K562 (cell line): ENCODE measurements around the gene CFAP157. TPM values are rescaled to one million over a fixed set of nuclear protein-coding genes. Genes with fewer than 3 reads are reported as not detected.

Experiments used
- ATAC-seq: fragments of 200-7000 bp; cut with Tn5 transposase; 3 replicates; pipeline ENCODE4 v1.9.1; 2020; ENCODE audit warnings: moderate library complexity
- BruUV-seq: library from RNA; stranded (reverse); fragments of 400-500 nt; replicated peaks from 2 replicates; lab custom pipeline; 2021; lab: Mats Ljungman, UMichigan
- CTCF ChIA-PET: fragments of 300-600 bp; formaldehyde crosslinking; extraction: SDS; loops from one replicate; lab custom pipeline; 2021; ENCODE audit warnings: low intra/inter-chr PET ratio; lab: Yijun Ruan, JAX
- POLR2A ChIA-PET: fragments of 300-600, 350-650 bp; sonication (Branson Sonifier 250); formaldehyde crosslinking; extraction: SDS; loops from one replicate; lab custom pipeline; 2021; ENCODE audit warnings: antibody characterized with exemption, inconsistent platforms; lab: Yijun Ruan, JAX
- DNase-seq, 4 experiments: peaks; one replicate each; pipeline versions ENCODE4 v3.0.0 to v3.0.0-alpha.2; 2011 to 2018; ENCODE audit warnings: low spot score in 3 of 4, mixed read lengths in 3 of 4; ENCODE audit errors: extremely low read depth in 1 of 4
- FAIRE-seq: peaks from 2 replicates; lab custom pipeline; 2011; peaks lifted over from hg19 to GRCh38; lab: Jason Lieb, UNC
- H2AFZ ChIP-seq: 2 replicates; pipeline ENCODE4 v1.6.0; 2011; ENCODE audit warnings: low read depth, low read length, control low read depth, inconsistent platforms
- H3K27ac ChIP-seq: fragments of 200-600 bp; 3 replicates; pipeline ENCODE4 v1.8.0; 2011; ENCODE audit warnings: low read depth, mild to moderate bottlenecking, control low read depth, inconsistent platforms, low read length, moderate library complexity, mixed read lengths; ENCODE audit errors: extremely low read depth
- H3K27me3 ChIP-seq, 2 experiments: fragments of 300-600 bp in 1 of 2; 2 replicates in 1 of 2; 3 replicates in 1 of 2; pipeline versions ENCODE4 v1.6.0 to v1.8.0; 2011; ENCODE audit warnings: inconsistent platforms in 2 of 2, low read length in 2 of 2, mild to moderate bottlenecking in 1 of 2, mixed read lengths in 1 of 2, moderate library complexity in 1 of 2; ENCODE audit not compliant: control insufficient read depth in 2 of 2, insufficient read depth in 2 of 2
- H3K36me3 ChIP-seq: fragments of 300-600 bp; 3 replicates; pipeline ENCODE4 v1.8.0; 2011; ENCODE audit warnings: mild to moderate bottlenecking, low read length, inconsistent platforms; ENCODE audit not compliant: control insufficient read depth, insufficient read depth
- H3K4me1 ChIP-seq, 2 experiments: fragments of 200-600 bp in 1 of 2; replicated peaks in 1 of 2; 2 replicates in 1 of 2; 3 replicates in 1 of 2; pipeline versions ENCODE4 v1.5.1 to v1.8.0; 2011; ENCODE audit warnings: inconsistent platforms in 2 of 2, low read length in 2 of 2, mild to moderate bottlenecking in 1 of 2, mixed read lengths in 1 of 2, moderate library complexity in 1 of 2; ENCODE audit not compliant: control insufficient read depth in 2 of 2, insufficient read depth in 2 of 2
- H3K4me2 ChIP-seq: 2 replicates; pipeline ENCODE4 v1.6.1; 2011; ENCODE audit warnings: low read length, control low read depth, inconsistent platforms, mixed read lengths; ENCODE audit not compliant: insufficient read depth
- H3K4me3 ChIP-seq: fragments of 200-600 bp; sonication (generic), shearing (Covaris generic); 2 replicates; pipeline ENCODE4 v1.5.1; 2016; ENCODE audit warnings: control low read depth, inconsistent platforms
- H3K79me2 ChIP-seq: fragments of 200-600 bp; 3 replicates; pipeline ENCODE4 v1.8.0; 2011; ENCODE audit warnings: low read length, inconsistent platforms; ENCODE audit not compliant: control insufficient read depth, insufficient read depth
- H3K9ac ChIP-seq, 2 experiments: 2 replicates each; pipeline versions ENCODE4 v1.6.0 to v1.6.1; 2011; ENCODE audit warnings: low read depth in 2 of 2, low read length in 2 of 2, control low read depth in 1 of 2, inconsistent platforms in 1 of 2, mild to moderate bottlenecking in 1 of 2, mixed read lengths in 1 of 2; ENCODE audit not compliant: insufficient read depth in 1 of 2
- H3K9me1 ChIP-seq: one replicate; pipeline ENCODE4 v1.6.0; 2011; ENCODE audit warnings: inconsistent platforms, mild to moderate bottlenecking, low read length, moderate library complexity; ENCODE audit not compliant: control insufficient read depth, insufficient read depth
- H3K9me3 ChIP-seq: replicated peaks from 2 replicates; pipeline ENCODE4 v1.5.1; 2011; ENCODE audit warnings: low read depth, low read length, inconsistent platforms; ENCODE audit not compliant: control insufficient read depth, insufficient read depth
- H4K20me1 ChIP-seq: replicated peaks from 2 replicates; pipeline ENCODE4 v1.6.1; 2011; ENCODE audit warnings: low read length, inconsistent platforms, mixed read lengths; ENCODE audit not compliant: control insufficient read depth, insufficient read depth
- ASH1L ChIP-seq: fragments of 450-650 bp; IDR thresholded peaks from 2 replicates; pipeline ENCODE4 v1.6.1; 2018; ENCODE audit warnings: borderline replicate concordance, mild to moderate bottlenecking, low read depth; ENCODE audit not compliant: partially characterized antibody
- ATF7 ChIP-seq: fragments of 450-650 bp; IDR thresholded peaks from 2 replicates; pipeline ENCODE4 v1.7.1; 2014; ENCODE audit warnings: mild to moderate bottlenecking, moderate library complexity
- CBFA2T3 ChIP-seq: fragments of 450-650 bp; IDR thresholded peaks from 2 replicates; pipeline ENCODE4 v1.6.1; 2017
- EP400 ChIP-seq: fragments of 450-650 bp; IDR thresholded peaks from 2 replicates; pipeline ENCODE4 v1.6.1; 2017; ENCODE audit warnings: antibody characterized with exemption, mild to moderate bottlenecking, moderate library complexity
- IRF9 ChIP-seq: fragments of 450-650 bp; IDR thresholded peaks from 2 replicates; pipeline ENCODE4 v1.6.1; 2016; ENCODE audit warnings: missing biosample characterization, missing genetic modification characterization
- KLF16 ChIP-seq: IDR thresholded peaks from 2 replicates; pipeline ENCODE4 v1.6.1; 2016; ENCODE audit warnings: antibody characterized with exemption
- NFYB ChIP-seq: IDR thresholded peaks from 2 replicates; pipeline ENCODE4 v1.6.1; 2011; ENCODE audit warnings: mild to moderate bottlenecking, moderate library complexity; ENCODE audit not compliant: insufficient read length; ENCODE audit errors: extremely low read depth
- NR2C2 ChIP-seq, 2 experiments: fragments of 200-800 bp in 1 of 2; sonication (Bioruptor generic) in 1 of 2; sonication (generic) in 1 of 2; formaldehyde crosslinking in 1 of 2; IDR thresholded peaks; 2 replicates each; pipeline versions ENCODE4 v1.6.1 to v1.8.0; 2016 to 2022; ENCODE audit warnings: mild to moderate bottlenecking in 1 of 2, missing compliant biosample characterization in 1 of 2, missing genetic modification characterization in 1 of 2, missing genetic modification reagents in 1 of 2
- RBM14 ChIP-seq: fragments of 200-400 bp; formaldehyde crosslinking; IDR thresholded peaks from 2 replicates; pipeline ENCODE4 v1.6.1; 2018; ENCODE audit warnings: low read depth, mild to moderate bottlenecking, low read length, moderate library complexity, borderline replicate concordance; ENCODE audit not compliant: insufficient read depth
- TARDBP ChIP-seq: fragments of 450-650 bp; IDR thresholded peaks from 2 replicates; pipeline ENCODE4 v1.6.1; 2016
- ZBTB1 ChIP-seq: sonication (generic); formaldehyde crosslinking; IDR thresholded peaks from 2 replicates; pipeline ENCODE4 v1.8.1; 2023; ENCODE audit warnings: missing genetic modification reagents, low read depth, mild to moderate bottlenecking, borderline replicate concordance
- ZNF408 ChIP-seq: fragments of 250-450 bp; sonication (Bioruptor Pico); IDR thresholded peaks from 2 replicates; pipeline ENCODE4 v1.4.0; 2020; ENCODE audit warnings: low read depth, mild to moderate bottlenecking, moderate library complexity
- ZNF511 ChIP-seq: sonication (generic); formaldehyde crosslinking; IDR thresholded peaks from 2 replicates; pipeline ENCODE4 v1.8.0; 2022; ENCODE audit warnings: mild to moderate bottlenecking, missing genetic modification reagents
- WGBS: fragments of 100-300 bp; shearing (Covaris generic); methylation state at CpG from one replicate; pipeline ENCODE4 v1.1.6; 2016; ENCODE audit warnings: low coverage, mixed read lengths; ENCODE audit not compliant: insufficient coverage; ENCODE audit errors: missing lambda C conversion rate; 5-methylcytosine and 5-hydroxymethylcytosine counted together
- in situ Hi-C: fragments of 300-500 bp; cut with MboI; formaldehyde crosslinking; loops from 4 replicates; pipeline ENCODE4 v1.15.0; 2018; ENCODE audit warnings: inconsistent platforms, mixed read lengths
- intact Hi-C: fragments of 100-400 bp; cut with micrococcal nuclease; formaldehyde crosslinking; loops from 2 replicates; pipeline ENCODE4 v1.14.2; 2022
- polyA plus RNA-seq, 8 experiments: library from polyadenylated mRNA; depleted of rRNA in 4 of 8; stranded (reverse) in 5 of 8; unstranded in 3 of 8; fragments of >200 nt; fragmentation: Nextera tagmentation in 2 of 8; fragmentation: Illumina TruSeq in 1 of 8; extraction: Ambion mirVana in 2 of 8; extraction: Trizol in 1 of 8; gene quantifications; 2 replicates each; pipeline versions ENCODE4 v1.2.1 to v1.2.3, GENCODE V29; 2011 to 2014; ENCODE audit warnings: inconsistent platforms in 1 of 8, missing spikeins in 1 of 8
- total RNA-seq, 7 experiments: library from RNA; depleted of rRNA in 6 of 7; stranded (reverse); fragments of >200 nt in 6 of 7; fragmentation: Illumina TruSeq in 2 of 7; extraction: Trizol in 2 of 7; gene quantifications; 2 replicates each; pipeline versions ENCODE4 v1.2.1 to v1.2.3, GENCODE V29; 2011 to 2021; ENCODE audit warnings: low replicate concordance in 1 of 7

The CFAP157 gene
- total and polyA plus RNA-seq, 9 of the 15 experiments (the other 6 are each of a cell fraction or from before 2014, with no cell fraction given): 0.03 TPM; not detected in 8

- intact Hi-C loops (no loop called here), in situ Hi-C loops (no loop called here)
- ChIA-PET POLR2A (interaction anchor here (0.5 to 1.0 kb wide), 2 partner anchors 11 to 171 kb away, joined by 3 read pairs; no protein-coding TSS in a partner anchor), CTCF (no interaction called here)
- H3K4me1 ChIP-seq: peaks cover 0 to 26% of the 10 kb centered on the region in 2 experiments; a peak in 3 of 5 replicates
- ATAC-seq (no peak), FAIRE-seq (no peak), DNase-seq (no peak)
- H3K9me3 ChIP-seq: no peaks in the 10 kb centered on the region
- no peaks in the 10 kb centered on the region for H3K9me1 ChIP-seq
- H3K4me3 ChIP-seq: no peak overlapping the region
- no peak overlapping the region for H3K27ac ChIP-seq
- H4K20me1 ChIP-seq: no peaks in the 10 kb centered on the region
- no peak overlapping the region for H2AFZ ChIP-seq
- no peak for TF ChIP-seq NFYB
- no peak for TF ChIP-seq ZBTB1 (CRISPR knock-in tag)
- TF ChIP-seq KLF16: no peak
- TF ChIP-seq ZNF408 (CRISPR knock-in tag): no peak
- TF ChIP-seq ATF7: no peak
- no peak for TF ChIP-seq ZNF511 (CRISPR knock-in tag)
- TF ChIP-seq ASH1L: no peak
- TF ChIP-seq EP400: no peak
- TF ChIP-seq NR2C2 (CRISPR knock-in tag; IDR thresholded peaks at IDR 0.05): no peak
- no peak for TF ChIP-seq NR2C2 (tag; IDR thresholded peaks at IDR 0.05)
- no peak for TF ChIP-seq RBM14
- TF ChIP-seq IRF9 (tag): no peak
- no peak for TF ChIP-seq TARDBP
- TF ChIP-seq CBFA2T3: no peak
- H3K4me2 ChIP-seq: no peak overlapping the region
- no peak overlapping the region for H3K9ac ChIP-seq
- no peaks in the 10 kb centered on the region; a peak in 1 of 5 replicates for H3K27me3 ChIP-seq
- WGBS: 39% methylated on average over 5 of the region's 5 CpGs
- H3K79me2 ChIP-seq: no peaks in the 10 kb centered on the region
- no TSS peak for BruUV-seq
- no peaks in the 10 kb centered on the region for H3K36me3 ChIP-seq
Observed at GRCh38 chr9:127723444-127723843, 16.7 kb downstream of the CFAP157 start.
